MCF 10A (cell line): ENCODE data around the gene VAV1. TPM values are rescaled to one million over a fixed set of nuclear protein-coding genes. Genes with fewer than 3 reads are reported as not detected.
A peak's percentile ranks its signal among the peaks of the same experiment; 100 is the strongest.

Experiments
- BruUV-seq: library from RNA; stranded (reverse); fragments of 400-500 nt; replicated peaks from 2 replicates; lab custom pipeline; 2021; lab: Mats Ljungman, UMichigan
- CTCF ChIA-PET: fragments of 300-600 bp; sonication (Branson Sonifier 250); formaldehyde crosslinking; extraction: SDS; loops from one replicate; lab custom pipeline; 2021; ENCODE audit warnings: antibody characterized with exemption, inconsistent platforms; lab: Yijun Ruan, JAX
- POLR2A ChIA-PET: fragments of 300-600, 350-650 bp; sonication (Branson Sonifier 250); formaldehyde crosslinking; extraction: SDS; loops from one replicate; lab custom pipeline; 2020; ENCODE audit warnings: antibody characterized with exemption, inconsistent platforms; lab: Yijun Ruan, JAX
- DNase-seq: peaks from one replicate; pipeline ENCODE4 v3.0.0-alpha.2; 2018; ENCODE audit not compliant: unreplicated experiment
- H3K27ac Mint-ChIP-seq: one replicate; pipeline ENCODE4 v1.8.0; 2022; ENCODE audit warnings: mild to moderate bottlenecking, low read depth, mixed read lengths; ENCODE audit not compliant: unreplicated experiment
- H3K27me3 Mint-ChIP-seq: one replicate; pipeline ENCODE4 v1.8.0; 2022; ENCODE audit warnings: mixed read lengths; ENCODE audit not compliant: insufficient read depth, unreplicated experiment
- H3K36me3 Mint-ChIP-seq: one replicate; pipeline ENCODE4 v1.8.0; 2022; ENCODE audit warnings: mild to moderate bottlenecking, moderate library complexity, mixed read lengths; ENCODE audit not compliant: insufficient read depth, unreplicated experiment
- H3K4me1 Mint-ChIP-seq: one replicate; pipeline ENCODE4 v1.8.0; 2022; ENCODE audit warnings: mixed read lengths; ENCODE audit not compliant: insufficient read depth, unreplicated experiment
- H3K4me3 Mint-ChIP-seq: one replicate; pipeline ENCODE4 v1.8.0; 2022; ENCODE audit warnings: mild to moderate bottlenecking, moderate library complexity, mixed read lengths; ENCODE audit not compliant: unreplicated experiment
- H3K9me3 Mint-ChIP-seq: one replicate; pipeline ENCODE4 v1.8.0; 2022; ENCODE audit warnings: mixed read lengths; ENCODE audit not compliant: unreplicated experiment
- intact Hi-C: fragments of 100-400 bp; cut with micrococcal nuclease; formaldehyde crosslinking; loops from 2 replicates; pipeline ENCODE4 v1.14.1; 2022
- total RNA-seq: library from RNA; stranded (reverse); gene quantifications from 2 replicates; pipeline ENCODE4 v1.2.3, GENCODE V29; 2022
- TF ChIP-seq, protein P1 (sequence below): fragments of 200-600 bp; IDR thresholded peaks from one replicate; pipeline ENCODE4 v1.8.0; 2022; ENCODE audit warnings: antibody characterized with exemption, mild to moderate bottlenecking; ENCODE audit not compliant: unreplicated experiment

Gene VAV1
- total RNA-seq, 1 experiment from 2014 or later, result not detected

DNA sequence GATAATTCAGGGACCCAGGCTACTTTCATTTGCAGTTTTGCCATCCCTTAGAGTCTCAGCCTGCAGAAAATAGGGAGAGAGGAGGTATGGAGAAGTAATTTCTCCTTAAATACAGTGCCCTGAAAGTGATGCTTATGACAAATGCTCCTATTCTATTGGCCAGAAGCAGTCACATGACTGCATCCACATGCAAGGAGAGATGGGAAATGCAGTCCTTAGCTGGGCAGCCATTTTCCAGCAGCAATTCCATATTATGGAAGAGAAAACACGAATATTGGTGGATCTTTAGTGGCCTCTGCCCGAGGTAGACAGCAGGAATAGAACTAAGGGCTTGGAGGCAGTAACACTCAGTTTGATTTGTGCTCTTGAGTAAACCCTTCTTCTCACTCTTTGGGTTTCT, 39.4 kb downstream of the VAV1 start:
- Mint-ChIP-seq H3K4me1 (peaks cover 10% of the 10 kb centered on the region), H3K27ac (no peak overlapping the region), H3K9me3 (no peaks in the 10 kb centered on the region), H3K36me3 (no peaks in the 10 kb centered on the region), H3K27me3 (peaks cover 18% of the 10 kb centered on the region), H3K4me3 (no peak overlapping the region)
- DNase-seq, result peak; percentile 75
- BruUV-seq, result no TSS peak
- TF ChIP-seq, protein P1, sequence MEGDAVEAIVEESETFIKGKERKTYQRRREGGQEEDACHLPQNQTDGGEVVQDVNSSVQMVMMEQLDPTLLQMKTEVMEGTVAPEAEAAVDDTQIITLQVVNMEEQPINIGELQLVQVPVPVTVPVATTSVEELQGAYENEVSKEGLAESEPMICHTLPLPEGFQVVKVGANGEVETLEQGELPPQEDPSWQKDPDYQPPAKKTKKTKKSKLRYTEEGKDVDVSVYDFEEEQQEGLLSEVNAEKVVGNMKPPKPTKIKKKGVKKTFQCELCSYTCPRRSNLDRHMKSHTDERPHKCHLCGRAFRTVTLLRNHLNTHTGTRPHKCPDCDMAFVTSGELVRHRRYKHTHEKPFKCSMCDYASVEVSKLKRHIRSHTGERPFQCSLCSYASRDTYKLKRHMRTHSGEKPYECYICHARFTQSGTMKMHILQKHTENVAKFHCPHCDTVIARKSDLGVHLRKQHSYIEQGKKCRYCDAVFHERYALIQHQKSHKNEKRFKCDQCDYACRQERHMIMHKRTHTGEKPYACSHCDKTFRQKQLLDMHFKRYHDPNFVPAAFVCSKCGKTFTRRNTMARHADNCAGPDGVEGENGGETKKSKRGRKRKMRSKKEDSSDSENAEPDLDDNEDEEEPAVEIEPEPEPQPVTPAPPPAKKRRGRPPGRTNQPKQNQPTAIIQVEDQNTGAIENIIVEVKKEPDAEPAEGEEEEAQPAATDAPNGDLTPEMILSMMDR, result no peak
- intact Hi-C loops, result no loop called here
- CTCF ChIA-PET, result no interaction called here
- POLR2A ChIA-PET, result interaction anchor here (0.7 kb wide), 1 partner anchor 138 kb away, joined by 3 read pairs; no protein-coding TSS in a partner anchor

DNA sequence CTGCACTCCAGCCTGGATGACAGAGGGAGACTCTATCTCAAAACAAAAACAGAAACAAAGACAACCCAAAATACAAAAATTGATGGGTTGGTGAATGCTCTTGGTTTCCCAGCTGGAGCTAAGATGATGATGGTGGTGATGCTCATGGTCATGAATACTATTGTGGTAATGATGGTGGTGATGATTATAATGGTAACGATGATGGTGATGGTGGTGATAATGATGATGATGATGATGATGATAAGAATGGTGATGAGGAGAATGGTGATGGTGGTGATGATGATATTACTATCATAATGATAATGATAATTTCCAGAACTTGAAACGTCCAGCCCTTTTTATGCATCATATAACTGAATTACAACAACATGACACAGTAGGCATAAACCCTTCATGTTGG, 40.1 kb downstream of the VAV1 start:
- POLR2A ChIA-PET, result no interaction called here
- no peak for DNase-seq
- Mint-ChIP-seq H3K36me3 (no peaks in the 10 kb centered on the region), H3K27me3 (peaks cover 18% of the 10 kb centered on the region), H3K4me1 (peaks cover 10% of the 10 kb centered on the region), H3K27ac (no peak overlapping the region), H3K9me3 (no peaks in the 10 kb centered on the region), H3K4me3 (no peak overlapping the region)
- intact Hi-C loops, result no loop called here
- CTCF ChIA-PET, result interaction anchor here (0.5 to 0.9 kb wide), 2 partner anchors 51 to 305 kb away, joined by 3 read pairs; no protein-coding TSS in a partner anchor
- TF ChIP-seq, protein P1, result no peak
- no TSS peak for BruUV-seq

DNA sequence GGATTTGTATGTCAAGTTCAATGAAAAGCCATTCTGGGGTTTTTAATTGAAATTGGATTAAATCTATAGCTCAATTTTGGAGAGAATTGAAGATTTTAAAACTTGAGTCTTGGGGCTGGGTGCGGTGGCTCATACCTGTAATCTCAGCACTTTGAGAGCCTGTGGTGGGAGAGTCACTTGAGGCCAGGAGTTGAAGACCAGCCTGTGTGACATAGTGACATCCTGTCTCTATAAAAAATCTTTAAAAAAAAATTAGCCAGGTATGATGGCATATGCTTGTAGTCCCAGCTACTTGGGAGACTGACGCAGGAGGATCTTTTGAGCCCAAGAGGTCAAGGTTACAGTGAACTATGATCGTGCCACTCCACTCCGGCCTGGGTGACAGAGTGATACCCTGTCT, 41.2 kb downstream of the VAV1 start:
- Mint-ChIP-seq H3K27ac (no peak overlapping the region), H3K4me1 (peaks cover 10% of the 10 kb centered on the region), H3K9me3 (no peaks in the 10 kb centered on the region), H3K36me3 (no peaks in the 10 kb centered on the region), H3K4me3 (no peak overlapping the region), H3K27me3 (peaks cover 14% of the 10 kb centered on the region)
- TF ChIP-seq, protein P1, result no peak
- DNase-seq, result no peak
- ChIA-PET POLR2A (interaction anchor here (0.6 to 1.7 kb wide), 3 partner anchors 22 to 47 kb away, joined by 3 to 6 read pairs (median 3); partner anchors contain the start of gene SH2D3A), CTCF (interaction anchor here (0.9 kb wide), 2 partner anchors 50 to 55 kb away, joined by 3 to 4 read pairs; no protein-coding TSS in a partner anchor)
- BruUV-seq, result no TSS peak
- intact Hi-C loops, result no loop called here

DNA sequence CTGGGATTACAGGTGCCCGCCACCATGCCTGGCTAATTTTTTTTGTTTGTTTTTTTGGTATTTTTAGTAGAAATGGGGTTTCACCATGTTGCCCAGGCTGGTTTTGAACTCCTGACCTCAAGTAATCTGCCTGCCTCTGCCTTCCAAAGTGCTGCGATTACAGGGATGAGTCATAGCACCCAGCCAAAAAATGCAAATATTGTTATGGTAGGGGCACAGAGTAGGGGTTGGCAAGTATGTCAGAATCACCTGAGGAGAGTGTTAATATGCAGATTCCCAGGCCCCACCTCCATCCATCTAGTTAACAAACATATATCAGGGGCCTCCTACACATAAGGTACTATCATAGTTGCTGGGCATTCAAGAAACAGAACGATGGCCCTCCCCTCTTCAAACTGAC, 44.7 kb downstream of the VAV1 start:
- no peaks in the 10 kb centered on the region for H3K9me3 Mint-ChIP-seq
- no peaks in the 10 kb centered on the region for H3K27me3 Mint-ChIP-seq
- CTCF ChIA-PET, result no interaction called here
- BruUV-seq, result no TSS peak
- TF ChIP-seq, protein P1, result no peak
- no peak overlapping the region for H3K27ac Mint-ChIP-seq
- DNase-seq, result no peak
- intact Hi-C loops, result no loop called here
- no peak overlapping the region for H3K4me3 Mint-ChIP-seq
- H3K36me3 Mint-ChIP-seq, result no peaks in the 10 kb centered on the region
- POLR2A ChIA-PET, result no interaction called here
- H3K4me1 Mint-ChIP-seq, result peaks cover 10% of the 10 kb centered on the region
